Neuronal stem cell (in vitro differentiated cells): ENCODE data around the gene COX5A.

Experiments used
- DNase-seq: peaks from one replicate; pipeline ENCODE4 v3.0.0-alpha.2; 2013; ENCODE audit warnings: low spot score
- H2AFZ ChIP-seq: one replicate; pipeline ENCODE4 v1.6.1; 2013; ENCODE audit warnings: mild to moderate bottlenecking, low read length, inconsistent platforms
- H2AK5ac ChIP-seq: 2 replicates; pipeline ENCODE4 v1.6.1; 2013; ENCODE audit warnings: low read depth, mild to moderate bottlenecking, inconsistent platforms, low read length, moderate library complexity, mixed read lengths
- H2BK120ac ChIP-seq: 2 replicates; pipeline ENCODE4 v1.6.1; 2013; ENCODE audit warnings: low read depth, mild to moderate bottlenecking, inconsistent platforms, low read length, moderate library complexity, mixed read lengths
- H2BK12ac ChIP-seq: one replicate; pipeline ENCODE4 v1.6.1; 2013; ENCODE audit warnings: low read length, inconsistent platforms
- H2BK15ac ChIP-seq: 2 replicates; pipeline ENCODE4 v1.6.1; 2013; ENCODE audit warnings: mild to moderate bottlenecking, low read length, inconsistent platforms, mixed read lengths
- H2BK5ac ChIP-seq: one replicate; pipeline ENCODE4 v1.6.1; 2013; ENCODE audit warnings: inconsistent platforms, mild to moderate bottlenecking, low read length, moderate library complexity
- H3K14ac ChIP-seq: one replicate; pipeline ENCODE4 v1.6.1; 2013; ENCODE audit warnings: low read length, inconsistent platforms
- H3K18ac ChIP-seq: 2 replicates; pipeline ENCODE4 v1.6.1; 2013; ENCODE audit warnings: low read length, inconsistent platforms
- H3K23ac ChIP-seq: 2 replicates; pipeline ENCODE4 v1.6.1; 2013; ENCODE audit warnings: low read depth, mild to moderate bottlenecking, mixed read lengths, low read length, inconsistent platforms; ENCODE audit not compliant: poor library complexity
- H3K27ac ChIP-seq: replicated peaks from 3 replicates; pipeline ENCODE4 v1.5.1; 2013; ENCODE audit warnings: low read length, inconsistent platforms
- H3K27me3 ChIP-seq, 3 experiments: 2 replicates each; pipeline ENCODE4 v1.6.1; 2013; ENCODE audit warnings: low read length in 3 of 3, mild to moderate bottlenecking in 2 of 3, inconsistent platforms in 1 of 3, low read depth in 1 of 3, mixed read lengths in 1 of 3, moderate library complexity in 1 of 3; ENCODE audit not compliant: control insufficient read depth in 3 of 3, insufficient read depth in 3 of 3
- H3K36me3 ChIP-seq, 2 donors: replicated peaks in 1 of 2; 2 replicates each; pipeline ENCODE4 v1.6.1; 2013; ENCODE audit warnings: low read length in 2 of 2; ENCODE audit not compliant: control insufficient read depth in 2 of 2, insufficient read depth in 2 of 2
- H3K4ac ChIP-seq: 2 replicates; pipeline ENCODE4 v1.6.1; 2013; ENCODE audit warnings: inconsistent platforms, mild to moderate bottlenecking, low read length, moderate library complexity
- H3K4me1 ChIP-seq, 2 donors: 1 replicate in 1 of 2; 2 replicates in 1 of 2; pipeline ENCODE4 v1.6.1; 2013; ENCODE audit warnings: low read length in 2 of 2, low read depth in 1 of 2; ENCODE audit not compliant: control insufficient read depth in 2 of 2, insufficient read depth in 1 of 2
- H3K4me2 ChIP-seq: one replicate; pipeline ENCODE4 v1.6.1; 2013; ENCODE audit warnings: mild to moderate bottlenecking, low read length, inconsistent platforms; ENCODE audit not compliant: insufficient read depth, poor library complexity, severe bottlenecking
- H3K4me3 ChIP-seq, 2 donors: 2 replicates each; pipeline ENCODE4 v1.5.1; 2013; ENCODE audit warnings: low read length in 2 of 2, mild to moderate bottlenecking in 2 of 2, inconsistent platforms in 1 of 2, moderate library complexity in 1 of 2
- H3K79me1 ChIP-seq: one replicate; pipeline ENCODE4 v1.6.1; 2013; ENCODE audit warnings: low read depth, mild to moderate bottlenecking, inconsistent platforms, low read length, moderate library complexity
- H3K9ac ChIP-seq: one replicate; pipeline ENCODE4 v1.6.1; 2013; ENCODE audit warnings: mild to moderate bottlenecking, low read depth, low read length, inconsistent platforms; ENCODE audit not compliant: poor library complexity
- H3K9me3 ChIP-seq, 2 donors: replicated peaks in 1 of 2; 2 replicates each; pipeline versions ENCODE3 to v1.6.1; 2013; ENCODE audit warnings: low read length in 2 of 2, mild to moderate bottlenecking in 2 of 2, inconsistent platforms in 1 of 2, low read depth in 1 of 2, mixed read lengths in 1 of 2, moderate library complexity in 1 of 2; ENCODE audit not compliant: control insufficient read depth in 2 of 2, insufficient read depth in 1 of 2
- H4K8ac ChIP-seq: one replicate; pipeline ENCODE4 v1.6.1; 2013; ENCODE audit warnings: low read depth, mild to moderate bottlenecking, inconsistent platforms, low read length, moderate library complexity
- H4K91ac ChIP-seq: one replicate; pipeline ENCODE4 v1.6.1; 2013; ENCODE audit warnings: low read length, low read depth, mild to moderate bottlenecking, inconsistent platforms; ENCODE audit not compliant: poor library complexity
- WGBS, 2 donors: extraction: QIAGEN DNeasy Blood & Tissue Kit; methylation state at CpG; one replicate each; pipeline ENCODE4 v1.1.7; 2013; ENCODE audit warnings: missing lambda C conversion rate in 2 of 2, mixed read lengths in 1 of 2; ENCODE audit not compliant: insufficient read length in 2 of 2, insufficient replicate concordance in 1 of 2; ENCODE audit errors: extremely low coverage in 2 of 2; 5-methylcytosine and 5-hydroxymethylcytosine counted together

COX5A gene

DNA sequence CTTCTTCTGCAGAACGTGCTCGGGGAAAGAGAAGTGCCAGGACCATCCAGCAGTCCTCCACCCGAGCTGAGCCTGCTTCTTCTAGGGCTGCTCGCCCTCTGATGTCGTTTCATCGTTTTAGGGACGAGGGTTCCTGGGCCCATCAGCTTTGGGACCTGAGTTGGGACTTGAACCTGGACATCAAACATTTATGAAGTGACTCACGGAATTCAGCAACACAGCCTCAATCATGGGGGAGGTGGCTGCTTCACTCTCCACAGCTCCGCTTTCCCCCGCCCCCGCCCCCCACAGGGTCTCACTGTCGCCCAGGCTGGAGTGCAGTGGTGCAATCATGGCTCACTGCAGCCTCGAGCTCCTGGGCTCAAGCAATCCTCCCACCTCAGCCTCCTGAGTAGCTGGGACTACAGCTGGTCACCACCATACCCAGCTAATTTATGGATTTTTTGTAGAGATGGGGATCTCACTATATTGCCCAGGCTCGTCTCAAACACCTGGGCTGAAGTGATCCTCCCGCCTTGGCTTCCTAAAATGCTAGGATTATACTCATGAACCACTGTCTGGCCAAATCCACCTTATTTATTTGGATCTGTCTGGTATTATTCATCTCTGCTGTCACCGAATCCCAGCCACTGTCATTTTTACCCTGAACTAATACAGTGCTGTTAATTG lies 64.0 kb downstream of the COX5A start:
- Histone ChIP-seq H3K4me3 (peak overlapping the region; percentile 55 to 66), H3K4ac (no peak overlapping the region), H2BK15ac (no peak overlapping the region), H3K4me2 (peak overlapping the region; percentile 71), H3K27me3 (peaks cover 0 to 6% (median 0%) of the 10 kb centered on the region in 3 experiments), H3K27ac (no peak overlapping the region), H2BK12ac (no peak overlapping the region), H3K23ac (no peak overlapping the region), H3K36me3 (peaks cover 2 to 16% of the 10 kb centered on the region in 2 donors), H3K9me3 (peaks cover 0 to 1% of the 10 kb centered on the region in 2 donors), H3K18ac (peak overlapping the region; percentile 76), H2BK120ac (no peak overlapping the region), H4K91ac (no peak overlapping the region), H3K79me1 (peaks cover 4% of the 10 kb centered on the region), H2BK5ac (no peak overlapping the region), H3K14ac (no peak overlapping the region), H3K9ac (peak overlapping the region; percentile 55), H2AFZ (peak overlapping the region; percentile 92), H4K8ac (no peak overlapping the region), H3K4me1 (peaks cover 3 to 4% of the 10 kb centered on the region in 2 donors), H2AK5ac (no peak overlapping the region)
- no CpG with 5 or more reads among the region's 16 CpGs for WGBS, 2 donors
- no peak for DNase-seq

DNA sequence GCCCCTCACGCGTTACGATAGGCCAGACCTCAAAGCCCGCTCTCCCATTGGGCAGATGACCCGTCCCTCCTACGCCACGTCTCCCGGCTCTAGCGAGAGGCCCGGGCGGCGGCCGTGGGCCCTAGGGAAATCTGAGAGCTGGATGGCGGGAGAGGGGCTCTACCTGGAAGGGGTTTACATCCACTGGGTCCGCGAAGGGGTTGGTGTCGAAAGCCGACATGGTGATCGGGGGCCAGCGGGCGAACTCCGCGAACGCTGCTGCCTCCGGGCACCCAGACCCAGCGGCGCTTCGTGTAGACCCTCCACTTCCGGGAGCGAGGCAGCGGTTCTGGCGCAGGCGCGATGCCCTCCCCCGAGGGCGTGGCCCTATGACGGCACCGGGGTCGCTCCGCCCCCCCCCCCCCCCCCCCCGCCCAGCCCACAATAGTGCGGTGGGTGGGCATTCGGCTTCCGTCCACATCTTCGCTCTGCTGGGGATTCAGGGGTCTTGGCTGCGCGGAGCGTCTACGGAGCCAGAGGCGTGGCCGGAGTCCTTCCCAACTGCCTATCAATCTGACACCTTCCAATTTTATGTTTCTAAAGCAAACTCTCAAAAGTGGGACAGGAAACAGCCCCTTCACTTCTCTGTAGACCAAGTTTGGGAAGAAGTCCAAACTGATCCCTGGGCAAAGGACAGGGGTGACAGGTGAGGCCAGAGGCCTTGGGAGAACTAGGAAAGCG lies 64.7 kb downstream of the COX5A start, which contains the start of gene SCAMP2:
SCAMP2 (minus strand) TSS at position 330 of the 720 bp plus-strand sequence; CDS start at position 220, 110 bp downstream.
- no peak within 1 kb of the TSS for H2AK5ac ChIP-seq
- H3K27me3 ChIP-seq: peaks cover 0 to 6% (median 0%) of the 10 kb centered on the region in 3 experiments
- H3K4me2 ChIP-seq: peak within 1 kb of the TSS; percentile 71
- no peak within 1 kb of the TSS for H2BK120ac ChIP-seq
- H3K4me3 ChIP-seq: peak within 1 kb of the TSS; percentile 55 to 91
- H3K9ac ChIP-seq: peak within 1 kb of the TSS; percentile 88
- peak within 1 kb of the TSS; percentile 94 for H2AFZ ChIP-seq
- peaks cover 1 to 4% of the 10 kb centered on the region in 2 donors for H3K9me3 ChIP-seq
- H3K18ac ChIP-seq: peak within 1 kb of the TSS; percentile 86
- H3K36me3 ChIP-seq: peaks cover 2 to 23% of the 10 kb centered on the region in 2 donors
- H3K27ac ChIP-seq: peak within 1 kb of the TSS; percentile 54
- H3K23ac ChIP-seq: peak within 1 kb of the TSS; percentile 43
- H3K79me1 ChIP-seq: peaks cover 4% of the 10 kb centered on the region
- no peak within 1 kb of the TSS for H2BK15ac ChIP-seq
- H4K91ac ChIP-seq: no peak within 1 kb of the TSS
- no CpG with 5 or more reads among the region's 52 CpGs for WGBS, 2 donors
- no peak within 1 kb of the TSS for H3K4ac ChIP-seq
- no peak within 1 kb of the TSS for H2BK5ac ChIP-seq
- H3K4me1 ChIP-seq: peaks cover 3 to 4% of the 10 kb centered on the region in 2 donors
- no peak within 1 kb of the TSS for H2BK12ac ChIP-seq
- DNase-seq: peak; percentile 95
- H3K14ac ChIP-seq: no peak within 1 kb of the TSS
- H4K8ac ChIP-seq: no peak within 1 kb of the TSS

DNA sequence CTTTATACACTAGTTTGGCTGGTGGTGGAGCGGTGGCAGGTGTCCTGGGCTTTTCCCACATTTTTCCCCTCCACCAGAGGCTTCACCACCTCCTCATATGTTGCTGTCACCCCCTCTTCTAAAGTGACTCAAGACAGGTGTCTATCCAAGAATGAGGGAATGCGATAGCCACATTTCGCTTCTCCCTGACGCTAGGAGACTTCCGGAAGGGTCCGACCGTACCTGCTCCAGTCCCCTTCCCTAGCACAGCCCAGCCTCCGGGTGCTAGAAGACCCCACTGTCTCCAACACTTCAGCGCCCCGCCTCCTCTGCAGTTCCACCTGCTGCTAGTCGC lies 65.2 kb downstream of the COX5A start:
- no peak overlapping the region for H3K23ac ChIP-seq
- peak overlapping the region; percentile 94 for H2AFZ ChIP-seq
- H3K79me1 ChIP-seq: peaks cover 4% of the 10 kb centered on the region
- no peak overlapping the region for H3K4ac ChIP-seq
- H3K4me3 ChIP-seq: peak overlapping the region; percentile 55 to 91
- H2BK120ac ChIP-seq: no peak overlapping the region
- no peak overlapping the region for H2BK15ac ChIP-seq
- no CpG with 5 or more reads among the region's 11 CpGs for WGBS, 2 donors
- peaks cover 7 to 29% of the 10 kb centered on the region in 2 donors for H3K36me3 ChIP-seq
- H4K91ac ChIP-seq: no peak overlapping the region
- DNase-seq: no peak
- no peak overlapping the region for H3K27ac ChIP-seq
- H2BK12ac ChIP-seq: no peak overlapping the region
- H3K14ac ChIP-seq: no peak overlapping the region
- H2AK5ac ChIP-seq: no peak overlapping the region
- peak overlapping the region; percentile 55 for H3K4me2 ChIP-seq
- H3K18ac ChIP-seq: no peak overlapping the region
- peak overlapping the region; percentile 60 for H3K9ac ChIP-seq
- no peak overlapping the region for H4K8ac ChIP-seq
- H3K27me3 ChIP-seq: peaks cover 0 to 6% (median 0%) of the 10 kb centered on the region in 3 experiments
- H3K4me1 ChIP-seq: peaks cover 3 to 4% of the 10 kb centered on the region in 2 donors
- no peak overlapping the region for H2BK5ac ChIP-seq
- peaks cover 1 to 10% of the 10 kb centered on the region in 2 donors for H3K9me3 ChIP-seq
